Right lobe of liver (tissue), 6 donors: ENCODE measurements around the gene ARID4B. TPM values are rescaled to one million over a fixed set of nuclear protein-coding genes. Genes with fewer than 3 reads are reported as not detected.
"Not testable (repeated sequence)": the region's sequence is repeated elsewhere in the genome, so short reads cannot be mapped to it uniquely, and the experiment has no call there.

Source experiments
- ATAC-seq, 4 donors: fragments of 200-7000 bp; cut with Tn5 transposase; one replicate each; pipeline ENCODE4 v1.9.1; 2020; ENCODE audit warnings: mild to moderate bottlenecking in 4 of 4, moderate library complexity in 4 of 4
- DNase-seq, 3 donors: peaks; one replicate each; pipeline ENCODE4 v3.0.0-alpha.2; 2020
- H3K27ac ChIP-seq, 3 donors: fragments of 200-600 bp; one replicate each; pipeline ENCODE4 v1.8.0; 2022
- H3K27me3 ChIP-seq, 2 donors: fragments of 200-600 bp; one replicate each; pipeline ENCODE4 v1.8.0; 2022
- H3K36me3 ChIP-seq, 4 donors: fragments of 200-600 bp; sonication (generic) in 1 of 4; one replicate each; pipeline versions ENCODE4 v1.5.1 to v1.8.0; 2017 to 2022; ENCODE audit warnings: control low read depth in 1 of 4
- H3K4me1 ChIP-seq, 4 donors: fragments of 200-600 bp; sonication (generic) in 1 of 4; one replicate each; pipeline versions ENCODE4 v1.5.1 to v1.8.0; 2017 to 2022; ENCODE audit warnings: control low read depth in 1 of 4
- H3K4me3 ChIP-seq, 3 donors: fragments of 200-600 bp; one replicate each; pipeline ENCODE4 v1.8.0; 2022
- H3K9me3 ChIP-seq, 4 donors: fragments of 200-600 bp; sonication (generic) in 1 of 4; one replicate each; pipeline versions ENCODE4 v1.5.1 to v1.8.0; 2017 to 2022; ENCODE audit warnings: control low read depth in 1 of 4
- CTCF ChIP-seq, 4 donors: fragments of 200-600 bp in 3 of 4; fragments of 450-650 bp in 1 of 4; IDR thresholded peaks; one replicate each; pipeline versions ENCODE4 v1.5.1 to v1.8.0; 2016 to 2022; ENCODE audit warnings: antibody characterized with exemption in 4 of 4, mild to moderate bottlenecking in 2 of 4
- POLR2A ChIP-seq: fragments of 450-650 bp; IDR thresholded peaks from one replicate; pipeline ENCODE4 v1.6.1; 2017; ENCODE audit warnings: antibody characterized with exemption, mild to moderate bottlenecking
- WGBS: methylation state at CpG from one replicate; pipeline ENCODE4 v1.1.6; 2018; ENCODE audit warnings: low coverage, low lambda C conversion rate; ENCODE audit not compliant: insufficient coverage; ENCODE audit errors: missing lambda C conversion rate; 5-methylcytosine and 5-hydroxymethylcytosine counted together
- intact Hi-C, 2 donors: fragments of 100-400 bp; cut with DNase I; formaldehyde crosslinking; loops; one replicate each; pipeline versions ENCODE4 v1.11.2 to v1.14.1; 2022
- total RNA-seq, 6 experiments: library from RNA; depleted of rRNA in 2 of 6; stranded (reverse); fragments of >200 nt in 2 of 6; fragmentation: NEBNext Ultra II Directional in 3 of 6; extraction: Animal tissue kit (Norgen Biotek cat#: 25700) in 3 of 6; gene quantifications; one replicate each; pipeline versions ENCODE4 v1.1.0 to v1.2.4, GENCODE V29; 2016 to 2023
- donor health status: DM: no; HTN: yes; CAD: no.
- donor health status: DM: no; HTN: no; CAD: no.
- donor health status: DM: no; HTN: no; CAD: no.
- donor health status: DM: no; HTN: yes; CAD: no.
- donor health status: DM: no; HTN: yes; CAD: no.

ARID4B gene
- total RNA-seq, 6 experiments from 2014 or later, result 8.0 to 16.2 (median 11.4) TPM

GRCh38 chr1:235368428-235368827 is 40.4 kb upstream of the ARID4B start:
- H3K4me1 ChIP-seq, result peaks cover 0 to 9% (median 0%) of the 10 kb centered on the region in 4 donors
- H3K27ac ChIP-seq, result no peak overlapping the region
- DNase-seq (no peak), ATAC-seq (no peak)
- WGBS, result 65% methylated on average over 4 of the region's 5 CpGs
- no peaks in the 10 kb centered on the region for H3K36me3 ChIP-seq
- no peaks in the 10 kb centered on the region for H3K9me3 ChIP-seq
- no peaks in the 10 kb centered on the region for H3K27me3 ChIP-seq
- H3K4me3 ChIP-seq, result no peak overlapping the region
- TF ChIP-seq CTCF (IDR thresholded peaks at IDR 0.05) (no peak), POLR2A (no peak)
- intact Hi-C loops, result no loop called here

GRCh38 chr1:235367000-235367908 is 39.3 kb upstream of the ARID4B start, which contains the start of gene TBCE:
TSS of gene TBCE (plus strand) at chr1:235367427. CDS start at chr1:235380050, 12,623 bp downstream.
- Histone ChIP-seq H3K36me3 (no peaks in the 10 kb centered on the region), H3K27ac (peak within 1 kb of the TSS; percentile 65 to 76 (median 69)), H3K4me1 (peaks cover 0 to 9% (median 0%) of the 10 kb centered on the region in 4 donors), H3K9me3 (no peaks in the 10 kb centered on the region), H3K27me3 (no peaks in the 10 kb centered on the region), H3K4me3 (peak within 1 kb of the TSS; percentile 72 to 82 (median 73))
- under 1% methylated on average over 19 of the region's 38 CpGs for WGBS
- peak; percentile 88 for TF ChIP-seq POLR2A
- peak in 1 of 4 donors; percentile 10 for TF ChIP-seq CTCF (IDR thresholded peaks at IDR 0.05)
- intact Hi-C loops, result no loop called here
- peak; percentile 100 for ATAC-seq
- peak; percentile 97 to 98 (median 97) for DNase-seq

- DNase-seq, result no peak
- Histone ChIP-seq H3K4me3 (no peak overlapping the region), H3K4me1 (peaks cover 0 to 9% (median 0%) of the 10 kb centered on the region in 4 donors), H3K27me3 (no peaks in the 10 kb centered on the region), H3K36me3 (no peaks in the 10 kb centered on the region), H3K27ac (peak overlapping the region in 1 of 3 donors; percentile 76), H3K9me3 (no peaks in the 10 kb centered on the region)
- 78% methylated on average over 5 of the region's 5 CpGs for WGBS
- no peak for ATAC-seq
- no peak for TF ChIP-seq POLR2A
- no peak for TF ChIP-seq CTCF (IDR thresholded peaks at IDR 0.05)
- intact Hi-C loops, result no loop called here
Observed at GRCh38 chr1:235366286-235366685, 38.3 kb upstream of the ARID4B start.

- H3K9me3 ChIP-seq, intact Hi-C loops, H3K27me3 ChIP-seq, H3K4me3 ChIP-seq, DNase-seq, ATAC-seq, H3K36me3 ChIP-seq, H3K27ac ChIP-seq, H3K4me1 ChIP-seq: not testable (repeated sequence)
- WGBS, result 95% methylated on average over 6 of the region's 9 CpGs
Observed at GRCh38 chr1:235364189-235364588, 36.2 kb upstream of the ARID4B start.

- Histone ChIP-seq H3K27ac (no peak overlapping the region), H3K9me3 (no peaks in the 10 kb centered on the region), H3K4me1 (no peaks in the 10 kb centered on the region), H3K4me3 (no peak overlapping the region), H3K36me3 (no peaks in the 10 kb centered on the region), H3K27me3 (no peaks in the 10 kb centered on the region)
- TF ChIP-seq CTCF (IDR thresholded peaks at IDR 0.05) (no peak), POLR2A (no peak)
- DNase-seq (no peak), ATAC-seq (no peak)
- no CpG with 5 or more reads among the region's 3 CpGs for WGBS
- intact Hi-C loops, result no loop called here
Observed at GRCh38 chr1:235358899-235359298, 30.9 kb upstream of the ARID4B start.
